ENCODE measurements around the gene ZNF462.

Gene ZNF462

GRCh38 chr9:106928350-106928749, 65.4 kb downstream of the ZNF462 start:
- TF ChIP-seq ARNT (IDR thresholded peaks at IDR 0.05) (no peak), SP1 (IDR thresholded peaks at IDR 0.05) (no peak), ELF4 (IDR thresholded peaks at IDR 0.05) (no peak), FOXA1 (IDR thresholded peaks at IDR 0.05) (no peak), LEF1 (IDR thresholded peaks at IDR 0.05; ENCODE audit: borderline replicate concordance) (no peak), FOXK2 (IDR thresholded peaks at IDR 0.05) (no peak), HDGF (IDR thresholded peaks at IDR 0.05; ENCODE audit: borderline replicate concordance) (no peak), PKNOX1 (IDR thresholded peaks at IDR 0.05) (no peak), ZNF384 (IDR thresholded peaks at IDR 0.05) (no peak), TARDBP (IDR thresholded peaks at IDR 0.05) (no peak), SUZ12 (IDR thresholded peaks at IDR 0.05) (no peak)
- DNase-seq (ENCODE audit: extremely low spot score): no peak
- CTCF ChIA-PET: no interaction called here
- POLR2A ChIA-PET: no interaction called here

- POLR2A ChIA-PET: interaction anchor here (1.2 kb wide), 1 partner anchor 8 kb away, joined by 3 read pairs; no protein-coding TSS in a partner anchor
- TF ChIP-seq L3MBTL2 (conservative IDR thresholded peaks at IDR 0.05) (no peak), FOXK2 (IDR thresholded peaks at IDR 0.05) (no peak), SUZ12 (IDR thresholded peaks at IDR 0.05) (no peak), LEF1 (IDR thresholded peaks at IDR 0.05; ENCODE audit: borderline replicate concordance) (no peak), PKNOX1 (IDR thresholded peaks at IDR 0.05) (no peak), ELF4 (IDR thresholded peaks at IDR 0.05) (no peak), BHLHE40 (IDR thresholded peaks at IDR 0.05; ENCODE audit: borderline replicate concordance) (no peak)
- no peak for DNase-seq (ENCODE audit: extremely low spot score)
- CTCF ChIA-PET: no interaction called here
Measured at GRCh38 chr9:106929471-106930177, 66.7 kb downstream of the ZNF462 start.

- CTCF ChIA-PET: interaction anchor here (0.6 kb wide), 1 partner anchor 80 kb away, joined by 3 read pairs; no protein-coding TSS in a partner anchor
- POLR2A ChIA-PET: interaction anchor here (1.2 kb wide), 1 partner anchor 9 kb away, joined by 3 read pairs; no protein-coding TSS in a partner anchor
- TF ChIP-seq BHLHE40 (IDR thresholded peaks at IDR 0.05; ENCODE audit: borderline replicate concordance) (no peak), FOXK2 (IDR thresholded peaks at IDR 0.05) (no peak), TARDBP (IDR thresholded peaks at IDR 0.05) (no peak), LEF1 (IDR thresholded peaks at IDR 0.05; ENCODE audit: borderline replicate concordance) (no peak), FOXM1 (IDR thresholded peaks at IDR 0.05; ENCODE audit: borderline replicate concordance) (no peak), PKNOX1 (IDR thresholded peaks at IDR 0.05) (no peak)
- no peak for DNase-seq (ENCODE audit: extremely low spot score)
Measured at GRCh38 chr9:106930477-106930876, 67.5 kb downstream of the ZNF462 start.

- no peak for DNase-seq (ENCODE audit: extremely low spot score)
- TF ChIP-seq ELF4 (IDR thresholded peaks at IDR 0.05) (no peak), TARDBP (IDR thresholded peaks at IDR 0.05) (no peak), SUZ12 (IDR thresholded peaks at IDR 0.05) (no peak), NFRKB (IDR thresholded peaks at IDR 0.05) (no peak), BHLHE40 (IDR thresholded peaks at IDR 0.05; ENCODE audit: borderline replicate concordance) (no peak), LEF1 (IDR thresholded peaks at IDR 0.05; ENCODE audit: borderline replicate concordance) (no peak), ARNT (IDR thresholded peaks at IDR 0.05) (no peak), FOXM1 (IDR thresholded peaks at IDR 0.05; ENCODE audit: borderline replicate concordance) (no peak), SP1 (IDR thresholded peaks at IDR 0.05) (no peak), PKNOX1 (IDR thresholded peaks at IDR 0.05) (no peak), CTBP1 (IDR thresholded peaks at IDR 0.05; ENCODE audit: borderline replicate concordance) (no peak), FOXK2 (IDR thresholded peaks at IDR 0.05) (no peak), ZNF384 (IDR thresholded peaks at IDR 0.05) (no peak), FOXA1 (IDR thresholded peaks at IDR 0.05) (no peak), L3MBTL2 (conservative IDR thresholded peaks at IDR 0.05) (no peak), HDGF (IDR thresholded peaks at IDR 0.05; ENCODE audit: borderline replicate concordance) (no peak)
- CTCF ChIA-PET: no interaction called here
- POLR2A ChIA-PET: no interaction called here
Measured at GRCh38 chr9:106931466-106931865, 68.5 kb downstream of the ZNF462 start.

GRCh38 chr9:106932178-106932577, 69.2 kb downstream of the ZNF462 start:
- TF ChIP-seq TARDBP (IDR thresholded peaks at IDR 0.05): no peak
- no peak for TF ChIP-seq PKNOX1 (IDR thresholded peaks at IDR 0.05)
- no peak for TF ChIP-seq FOXM1 (IDR thresholded peaks at IDR 0.05; ENCODE audit: borderline replicate concordance)
- TF ChIP-seq BHLHE40 (IDR thresholded peaks at IDR 0.05; ENCODE audit: borderline replicate concordance): no peak
- TF ChIP-seq SUZ12 (IDR thresholded peaks at IDR 0.05): no peak
- TF ChIP-seq FOXK2 (IDR thresholded peaks at IDR 0.05): no peak
- no peak for TF ChIP-seq ELF4 (IDR thresholded peaks at IDR 0.05)
- no peak for TF ChIP-seq FOXA1 (IDR thresholded peaks at IDR 0.05)
- no peak for TF ChIP-seq L3MBTL2 (conservative IDR thresholded peaks at IDR 0.05)
- no peak for TF ChIP-seq LEF1 (IDR thresholded peaks at IDR 0.05; ENCODE audit: borderline replicate concordance)
- TF ChIP-seq NFRKB (IDR thresholded peaks at IDR 0.05): no peak
- TF ChIP-seq ARNT (IDR thresholded peaks at IDR 0.05): no peak
- CTCF ChIA-PET: no interaction called here
- DNase-seq (ENCODE audit: extremely low spot score): no peak
- POLR2A ChIA-PET: no interaction called here
